ENCODE data around the gene PCDHGC4.

The PCDHGC4 gene

GRCh38 chr5:141490271-141490670 is 5.4 kb downstream of the PCDHGC4 start:
- no peak for DNase-seq (ENCODE audit: low read depth in 2 of 2)

- DNase-seq (ENCODE audit: low read depth in 2 of 2) = no peak
These were observed 5.9 kb downstream of the PCDHGC4 start for GRCh38 chr5:141490771-141491170.

- DNase-seq (ENCODE audit: low read depth in 2 of 2) = no peak
These were observed 6.7 kb downstream of the PCDHGC4 start for GRCh38 chr5:141491323-141492167.

GRCh38 chr5:141492168-141492885 is 7.5 kb downstream of the PCDHGC4 start:
- DNase-seq (ENCODE audit: low read depth in 2 of 2) = no peak

GRCh38 chr5:141493500-141494422 is 8.9 kb downstream of the PCDHGC4 start:
- DNase-seq (ENCODE audit: low read depth in 2 of 2) = no peak

GRCh38 chr5:141494761-141495452 is 10.1 kb downstream of the PCDHGC4 start:
- DNase-seq (ENCODE audit: low read depth in 2 of 2) = no peak

GRCh38 chr5:141495453-141495811 is 10.6 kb downstream of the PCDHGC4 start:
- no peak for DNase-seq (ENCODE audit: low read depth in 2 of 2)

- no peak for DNase-seq (ENCODE audit: low read depth in 2 of 2)
These were observed 11.2 kb downstream of the PCDHGC4 start for GRCh38 chr5:141496038-141496437.

- DNase-seq (ENCODE audit: low read depth in 2 of 2) = no peak
These were observed 16.9 kb downstream of the PCDHGC4 start for GRCh38 chr5:141501761-141502160.

- no peak for DNase-seq (ENCODE audit: low read depth in 2 of 2)
These were observed 18.9 kb downstream of the PCDHGC4 start for GRCh38 chr5:141503681-141504080.

- no peak for DNase-seq (ENCODE audit: low read depth in 2 of 2)
These were observed 19.4 kb downstream of the PCDHGC4 start for GRCh38 chr5:141504216-141504615.

- no peak for DNase-seq (ENCODE audit: low read depth in 2 of 2)
These were observed 21.7 kb downstream of the PCDHGC4 start for GRCh38 chr5:141506381-141507155.

GRCh38 chr5:141507387-141508091 is 22.7 kb downstream of the PCDHGC4 start:
- DNase-seq (ENCODE audit: low read depth in 2 of 2) = no peak

GRCh38 chr5:141508440-141508797 is 23.6 kb downstream of the PCDHGC4 start:
- no peak for DNase-seq (ENCODE audit: low read depth in 2 of 2)

GRCh38 chr5:141508798-141509611 is 24.2 kb downstream of the PCDHGC4 start:
- DNase-seq (ENCODE audit: low read depth in 2 of 2) = no peak

GRCh38 chr5:141510160-141510559 is 25.3 kb downstream of the PCDHGC4 start:
- no peak for DNase-seq (ENCODE audit: low read depth in 2 of 2)

- DNase-seq (ENCODE audit: low read depth in 2 of 2) = no peak
These were observed 26.2 kb downstream of the PCDHGC4 start for GRCh38 chr5:141510850-141511601.

GRCh38 chr5:141511771-141512325 is 27.0 kb downstream of the PCDHGC4 start:
- DNase-seq (ENCODE audit: low read depth in 2 of 2) = no peak
